Esophagus muscularis mucosa (tissue), 4 donors: ENCODE data around the gene ADAMTSL4. TPM values are rescaled to one million over a fixed set of nuclear protein-coding genes. Genes with fewer than 3 reads are reported as not detected.

ENCODE experiments used
- DNase-seq: peaks from one replicate; pipeline ENCODE4 v3.0.0-alpha.2; 2017; ENCODE audit errors: extremely low spot score
- H3K27ac ChIP-seq, 4 donors: fragments of 200-600 bp; sonication (generic); replicated peaks in 1 of 4; 1 replicate in 3 of 4; 2 replicates in 1 of 4; pipeline ENCODE4 v1.5.1; 2016 to 2019; ENCODE audit warnings: mild to moderate bottlenecking in 1 of 4
- H3K27me3 ChIP-seq, 4 donors: fragments of 200-600 bp; sonication (generic); one replicate each; pipeline versions ENCODE4 v1.5.1 to v1.6.0; 2016 to 2019
- H3K36me3 ChIP-seq, 4 donors: fragments of 200-600 bp; sonication (generic); one replicate each; pipeline ENCODE4 v1.5.1; 2016 to 2019
- H3K4me1 ChIP-seq, 4 donors: fragments of 200-600 bp; sonication (generic); one replicate each; pipeline ENCODE4 v1.5.1; 2016 to 2019
- H3K4me3 ChIP-seq, 4 donors: fragments of 200-600 bp; sonication (generic); 1 replicate in 2 of 4; 2 replicates in 2 of 4; pipeline ENCODE4 v1.5.1; 2016 to 2019; ENCODE audit warnings: mild to moderate bottlenecking in 4 of 4, moderate library complexity in 1 of 4
- H3K9me3 ChIP-seq, 4 donors: fragments of 200-600 bp; sonication (generic); 1 replicate in 3 of 4; 2 replicates in 1 of 4; pipeline ENCODE4 v1.5.1; 2016 to 2019
- CTCF ChIP-seq, 3 experiments: fragments of 200-600 bp in 2 of 3; fragments of 450-650 bp in 1 of 3; sonication (generic) in 2 of 3; IDR thresholded peaks; one replicate each; pipeline ENCODE4 v1.5.1; 2017 to 2019; ENCODE audit warnings: antibody characterized with exemption in 3 of 3, mild to moderate bottlenecking in 2 of 3, moderate library complexity in 1 of 3
- EP300 ChIP-seq: sonication (generic); formaldehyde crosslinking; IDR thresholded peaks from one replicate; pipeline ENCODE4 v1.6.1; 2017; ENCODE audit warnings: antibody characterized with exemption
- POLR2A ChIP-seq: fragments of 450-650 bp; IDR thresholded peaks from one replicate; pipeline ENCODE4 v1.6.1; 2017; ENCODE audit warnings: antibody characterized with exemption, moderate library complexity, mild to moderate bottlenecking, low read depth
- POLR2AphosphoS5 ChIP-seq, 2 donors: sonication (generic); formaldehyde crosslinking; IDR thresholded peaks; one replicate each; pipeline ENCODE4 v1.6.1; 2017; ENCODE audit warnings: antibody characterized with exemption in 2 of 2
- whole genome bisulfite sequencing: methylation state at CpG from one replicate; pipeline ENCODE4 v1.1.5; 2018; 5-methylcytosine and 5-hydroxymethylcytosine counted together
- intact Hi-C: fragments of 100-400 bp; cut with DNase I; formaldehyde crosslinking; loops from one replicate; pipeline ENCODE4 v1.15.1; 2023
- total RNA-seq, 4 donors: library from RNA; depleted of rRNA; stranded (reverse); fragments of >200 nt; gene quantifications; one replicate each; pipeline versions ENCODE4 v1.1.0 to v1.2.1, GENCODE V29; 2016

ADAMTSL4 gene
- total RNA-seq, 4 donors from 2014 or later, result 33.6 to 86.1 (median 48.2) TPM

GRCh38 chr1:150511551-150511950 is 37.7 kb upstream of the ADAMTSL4 start:
- Histone ChIP-seq H3K36me3 (peaks cover 0 to 30% (median 26%) of the 10 kb centered on the region in 4 donors), H3K9me3 (no peaks in the 10 kb centered on the region), H3K4me1 (peaks cover 16 to 44% (median 42%) of the 10 kb centered on the region in 4 donors), H3K27ac (no peak overlapping the region), H3K27me3 (no peaks in the 10 kb centered on the region), H3K4me3 (no peak overlapping the region)
- intact Hi-C loops, result loop anchor here (5.0 kb wide), 1 partner anchor 39 kb away; no protein-coding TSS in a partner anchor
- 96% methylated on average over 11 of the region's 12 CpGs for WGBS
- no peak for DNase-seq
- TF ChIP-seq POLR2AphosphoS5 (IDR thresholded peaks at IDR 0.05) (no peak), POLR2A (no peak), CTCF (IDR thresholded peaks at IDR 0.05) (no peak), EP300 (no peak)

GRCh38 chr1:150511985-150512660 is 37.1 kb upstream of the ADAMTSL4 start:
- WGBS, result 95% methylated on average over 17 of the region's 17 CpGs
- no peak overlapping the region for H3K4me3 ChIP-seq
- H3K4me1 ChIP-seq, result peaks cover 16 to 50% (median 48%) of the 10 kb centered on the region in 4 donors
- TF ChIP-seq POLR2A (no peak), POLR2AphosphoS5 (IDR thresholded peaks at IDR 0.05) (no peak), EP300 (no peak), CTCF (IDR thresholded peaks at IDR 0.05) (no peak)
- no peaks in the 10 kb centered on the region for H3K27me3 ChIP-seq
- intact Hi-C loops, result loop anchor here (5.0 kb wide), 1 partner anchor 40 kb away; no protein-coding TSS in a partner anchor
- peaks cover 0 to 25% (median 20%) of the 10 kb centered on the region in 4 donors for H3K36me3 ChIP-seq
- no peak overlapping the region for H3K27ac ChIP-seq
- no peak for DNase-seq
- no peaks in the 10 kb centered on the region for H3K9me3 ChIP-seq

GRCh38 chr1:150512846-150513245 is 36.4 kb upstream of the ADAMTSL4 start:
- Histone ChIP-seq H3K36me3 (peaks cover 0 to 25% (median 15%) of the 10 kb centered on the region in 4 donors), H3K27ac (no peak overlapping the region), H3K27me3 (no peaks in the 10 kb centered on the region), H3K4me3 (no peak overlapping the region), H3K4me1 (peaks cover 12 to 50% (median 47%) of the 10 kb centered on the region in 4 donors), H3K9me3 (no peaks in the 10 kb centered on the region)
- 46% methylated on average over 2 of the region's 2 CpGs for WGBS
- no peak for DNase-seq
- TF ChIP-seq POLR2A (no peak), POLR2AphosphoS5 (IDR thresholded peaks at IDR 0.05) (no peak), EP300 (no peak), CTCF (IDR thresholded peaks at IDR 0.05) (no peak)
- intact Hi-C loops, result loop anchor here (5.0 kb wide), 1 partner anchor 41 kb away; no protein-coding TSS in a partner anchor

- H3K36me3 ChIP-seq, result peaks cover 0 to 25% (median 15%) of the 10 kb centered on the region in 4 donors
- WGBS, result 96% methylated on average over 7 of the region's 7 CpGs
- no peaks in the 10 kb centered on the region for H3K9me3 ChIP-seq
- no peak overlapping the region for H3K4me3 ChIP-seq
- intact Hi-C loops, result loop anchor here (5.0 kb wide), 1 partner anchor 41 kb away; no protein-coding TSS in a partner anchor
- TF ChIP-seq POLR2AphosphoS5 (IDR thresholded peaks at IDR 0.05), result no peak
- no peak for TF ChIP-seq POLR2A
- TF ChIP-seq EP300, result no peak
- TF ChIP-seq CTCF (IDR thresholded peaks at IDR 0.05), result no peak
- no peak overlapping the region for H3K27ac ChIP-seq
- H3K27me3 ChIP-seq, result no peaks in the 10 kb centered on the region
- H3K4me1 ChIP-seq, result peaks cover 12 to 44% (median 42%) of the 10 kb centered on the region in 4 donors
- no peak for DNase-seq
Observed at GRCh38 chr1:150513351-150513791, 35.8 kb upstream of the ADAMTSL4 start.
